ENCODE results near the gene MBOAT2.

MBOAT2 gene

DNA sequence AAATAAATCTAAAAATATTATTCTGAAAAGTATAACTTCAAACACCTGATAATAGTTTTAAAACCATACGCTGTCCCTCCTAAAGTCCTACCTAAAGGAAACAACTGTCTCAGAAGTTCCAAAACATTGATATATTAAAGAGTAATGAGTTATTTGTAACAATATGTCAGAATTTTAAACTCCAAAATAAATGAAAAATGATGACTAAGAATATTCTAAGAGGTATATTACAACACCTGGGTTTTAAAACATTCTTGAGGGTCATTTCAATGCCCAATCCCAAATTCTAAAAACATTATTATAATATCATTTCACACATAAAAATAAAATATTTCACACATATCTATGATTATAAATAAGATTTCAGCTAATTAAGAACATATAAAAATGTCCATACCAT lies 186.3 kb downstream of the MBOAT2 start:
- Histone ChIP-seq H4K20me1 (ENCODE audit: low read depth, low read length) (no peaks in the 10 kb centered on the region), H3K9me3 (ENCODE audit: insufficient read depth, low read length) (no peaks in the 10 kb centered on the region), H3K9me2 (replicated peaks; ENCODE audit: insufficient read depth, low read length) (no peaks in the 10 kb centered on the region), H3K79me2 (ENCODE audit: insufficient read depth, low read length) (no peaks in the 10 kb centered on the region), H2AFZ (ENCODE audit: low read depth, low read length, severe bottlenecking) (no peak overlapping the region), H3F3A (ENCODE audit: insufficient read depth) (no peaks in the 10 kb centered on the region), H3K4me3 (ENCODE audit: insufficient read depth, low read length, poor library complexity, severe bottlenecking) (no peak overlapping the region), H3K27me3 (ENCODE audit: low read length) (no peaks in the 10 kb centered on the region), H3K27ac (ENCODE audit: low read depth, low read length) (no peak overlapping the region), H3K4me2 (ENCODE audit: low read depth, low read length, poor library complexity, severe bottlenecking) (no peak overlapping the region), H3K9ac (ENCODE audit: low read length) (no peak overlapping the region), H3K36me3 (ENCODE audit: low read length) (0 out of 2 replicates have a peak, but pooled peaks cover 2% of the 10 kb centered on the region)
- TF ChIP-seq EZH2phosphoT487 (conservative IDR thresholded peaks at IDR 0.05; ENCODE audit: low read length) = no peak
- TF ChIP-seq, protein P1, sequence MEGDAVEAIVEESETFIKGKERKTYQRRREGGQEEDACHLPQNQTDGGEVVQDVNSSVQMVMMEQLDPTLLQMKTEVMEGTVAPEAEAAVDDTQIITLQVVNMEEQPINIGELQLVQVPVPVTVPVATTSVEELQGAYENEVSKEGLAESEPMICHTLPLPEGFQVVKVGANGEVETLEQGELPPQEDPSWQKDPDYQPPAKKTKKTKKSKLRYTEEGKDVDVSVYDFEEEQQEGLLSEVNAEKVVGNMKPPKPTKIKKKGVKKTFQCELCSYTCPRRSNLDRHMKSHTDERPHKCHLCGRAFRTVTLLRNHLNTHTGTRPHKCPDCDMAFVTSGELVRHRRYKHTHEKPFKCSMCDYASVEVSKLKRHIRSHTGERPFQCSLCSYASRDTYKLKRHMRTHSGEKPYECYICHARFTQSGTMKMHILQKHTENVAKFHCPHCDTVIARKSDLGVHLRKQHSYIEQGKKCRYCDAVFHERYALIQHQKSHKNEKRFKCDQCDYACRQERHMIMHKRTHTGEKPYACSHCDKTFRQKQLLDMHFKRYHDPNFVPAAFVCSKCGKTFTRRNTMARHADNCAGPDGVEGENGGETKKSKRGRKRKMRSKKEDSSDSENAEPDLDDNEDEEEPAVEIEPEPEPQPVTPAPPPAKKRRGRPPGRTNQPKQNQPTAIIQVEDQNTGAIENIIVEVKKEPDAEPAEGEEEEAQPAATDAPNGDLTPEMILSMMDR (IDR thresholded peaks at IDR 0.05; ENCODE audit: insufficient read depth, low read length, poor library complexity, severe bottlenecking) = no peak

DNA sequence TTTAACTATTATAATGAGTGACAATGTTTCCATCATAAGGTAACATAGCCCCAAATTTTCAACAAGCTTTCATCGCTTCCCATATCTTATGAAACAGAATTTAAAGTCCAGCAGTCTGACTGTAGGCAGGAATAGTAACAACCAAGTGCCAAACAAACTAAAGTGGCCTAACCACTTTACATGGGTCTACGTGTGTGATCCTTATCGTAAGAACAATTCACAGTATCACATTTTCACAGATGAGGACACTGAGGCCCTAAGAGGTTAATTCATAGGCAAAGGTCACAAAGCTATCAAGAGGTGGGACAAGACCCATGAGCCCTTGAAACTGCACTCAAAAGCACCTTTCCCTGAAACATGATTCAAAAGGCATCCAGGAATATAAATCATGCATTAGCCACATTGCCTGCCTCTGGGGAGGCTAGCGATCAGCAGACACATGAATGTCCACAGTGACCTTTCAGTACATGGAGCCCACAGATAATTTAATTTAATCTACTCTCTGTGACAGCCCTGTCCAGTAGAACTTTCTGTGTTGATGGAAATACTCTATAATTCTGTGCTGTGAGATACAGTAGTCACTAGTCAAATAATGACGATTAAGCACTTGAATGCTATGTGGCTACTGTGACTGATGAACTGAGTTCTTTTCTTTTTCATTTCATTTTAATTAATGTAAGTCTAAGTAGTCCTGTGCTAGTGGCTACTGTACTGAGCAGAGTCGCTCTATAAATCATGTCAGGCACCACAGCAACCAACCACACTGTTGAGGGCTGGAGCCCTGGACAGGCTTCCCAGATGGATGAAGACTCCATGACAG lies 196.4 kb downstream of the MBOAT2 start:
- H3K9me2 ChIP-seq (replicated peaks; ENCODE audit: insufficient read depth, low read length) = no peaks in the 10 kb centered on the region
- H4K20me1 ChIP-seq (ENCODE audit: low read depth, low read length) = no peaks in the 10 kb centered on the region
- H2AFZ ChIP-seq (ENCODE audit: low read depth, low read length, severe bottlenecking) = no peak overlapping the region
- TF ChIP-seq EZH2phosphoT487 (conservative IDR thresholded peaks at IDR 0.05; ENCODE audit: low read length) = no peak
- TF ChIP-seq, protein P1 (IDR thresholded peaks at IDR 0.05; ENCODE audit: insufficient read depth, low read length, poor library complexity, severe bottlenecking) = no peak
- H3K9me3 ChIP-seq (ENCODE audit: insufficient read depth, low read length) = no peaks in the 10 kb centered on the region
- no peaks in the 10 kb centered on the region for H3F3A ChIP-seq (ENCODE audit: insufficient read depth)
- no peak overlapping the region for H3K27ac ChIP-seq (ENCODE audit: low read depth, low read length)
- H3K4me3 ChIP-seq (ENCODE audit: insufficient read depth, low read length, poor library complexity, severe bottlenecking) = no peak overlapping the region
- no peaks in the 10 kb centered on the region for H3K36me3 ChIP-seq (ENCODE audit: low read length)
- no peaks in the 10 kb centered on the region for H3K27me3 ChIP-seq (ENCODE audit: low read length)
- H3K4me2 ChIP-seq (ENCODE audit: low read depth, low read length, poor library complexity, severe bottlenecking) = no peak overlapping the region
- no peaks in the 10 kb centered on the region for H3K79me2 ChIP-seq (ENCODE audit: insufficient read depth, low read length)
- no peak overlapping the region for H3K9ac ChIP-seq (ENCODE audit: low read length)

DNA sequence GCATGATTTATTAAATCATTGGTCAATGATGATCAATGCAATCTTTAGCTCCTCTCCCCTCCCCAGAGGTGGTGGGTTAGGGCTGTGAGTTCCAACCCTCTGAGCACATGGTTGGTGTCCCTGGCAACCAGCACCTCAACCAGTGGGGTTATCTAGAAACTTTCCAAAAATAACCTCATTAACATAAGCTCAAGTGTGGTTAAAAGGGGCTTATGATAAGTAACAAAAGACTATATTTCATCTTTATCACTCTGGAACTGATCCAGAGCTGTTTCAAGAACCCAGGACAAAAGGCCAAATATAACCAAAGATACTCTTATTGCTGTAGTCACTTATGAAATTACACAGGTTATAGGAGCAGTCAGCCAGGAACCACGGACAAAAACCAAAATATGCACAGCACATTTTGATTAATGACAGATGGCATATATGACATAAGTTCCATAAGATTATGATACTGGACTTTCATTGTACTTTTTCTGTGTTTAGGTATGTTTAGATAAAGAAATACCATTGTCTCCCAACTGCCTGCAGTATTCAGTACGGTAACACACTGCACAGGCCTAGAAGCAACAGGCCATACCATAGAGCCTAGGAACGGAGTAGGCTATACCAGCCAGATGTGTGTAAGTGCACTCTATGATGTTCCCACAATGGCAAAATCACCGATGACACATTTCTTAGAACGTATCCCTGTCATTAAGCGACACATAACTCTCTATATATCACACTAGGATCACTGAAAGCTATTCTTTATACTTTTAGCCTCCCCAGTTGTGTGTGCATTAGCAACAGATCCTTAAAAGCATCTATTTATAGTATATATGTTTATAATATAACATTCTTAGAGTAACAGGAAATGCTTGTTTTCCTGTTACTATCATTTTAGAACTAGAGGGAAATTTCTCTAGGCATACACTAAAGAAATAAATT lies 197.9 kb downstream of the MBOAT2 start:
- H4K20me1 ChIP-seq (ENCODE audit: low read depth, low read length) = no peaks in the 10 kb centered on the region
- no peak overlapping the region for H2AFZ ChIP-seq (ENCODE audit: low read depth, low read length, severe bottlenecking)
- no peaks in the 10 kb centered on the region for H3K9me2 ChIP-seq (replicated peaks; ENCODE audit: insufficient read depth, low read length)
- no peak overlapping the region for H3K27ac ChIP-seq (ENCODE audit: low read depth, low read length)
- no peaks in the 10 kb centered on the region for H3F3A ChIP-seq (ENCODE audit: insufficient read depth)
- no peaks in the 10 kb centered on the region for H3K36me3 ChIP-seq (ENCODE audit: low read length)
- H3K9me3 ChIP-seq (ENCODE audit: insufficient read depth, low read length) = no peaks in the 10 kb centered on the region
- H3K9ac ChIP-seq (ENCODE audit: low read length) = no peak overlapping the region
- no peak for TF ChIP-seq EZH2phosphoT487 (conservative IDR thresholded peaks at IDR 0.05; ENCODE audit: low read length)
- TF ChIP-seq, protein P1 (IDR thresholded peaks at IDR 0.05; ENCODE audit: insufficient read depth, low read length, poor library complexity, severe bottlenecking) = no peak
- no peak overlapping the region for H3K4me2 ChIP-seq (ENCODE audit: low read depth, low read length, poor library complexity, severe bottlenecking)
- H3K79me2 ChIP-seq (ENCODE audit: insufficient read depth, low read length) = no peaks in the 10 kb centered on the region
- no peak overlapping the region for H3K4me3 ChIP-seq (ENCODE audit: insufficient read depth, low read length, poor library complexity, severe bottlenecking)
- H3K27me3 ChIP-seq (ENCODE audit: low read length) = no peaks in the 10 kb centered on the region

Data from SU-DHL-6 (cell line).